DLD1 (cell line): Measurements from ENCODE around the gene FKBP8.

Source experiments
- in situ Hi-C: cut with HindIII; loops from 2 replicates; pipeline ENCODE4 v1.10.0; 2017; ENCODE audit warnings: low sequenced_read_pairs

Gene FKBP8

GRCh38 chr19:18522124-18522861, 21.1 kb downstream of the FKBP8 start:
- in situ Hi-C loops: no loop called here

- in situ Hi-C loops: no loop called here
Observed at GRCh38 chr19:18521692-18522123, 21.7 kb downstream of the FKBP8 start, which contains the start of gene ELL. Gene ELL (minus strand): TSS chr19:18522070. CDS start chr19:18522055, 15 bp downstream.

- in situ Hi-C loops: no loop called here
Observed at GRCh38 chr19:18520848-18521691, 22.3 kb downstream of the FKBP8 start.

DNA sequence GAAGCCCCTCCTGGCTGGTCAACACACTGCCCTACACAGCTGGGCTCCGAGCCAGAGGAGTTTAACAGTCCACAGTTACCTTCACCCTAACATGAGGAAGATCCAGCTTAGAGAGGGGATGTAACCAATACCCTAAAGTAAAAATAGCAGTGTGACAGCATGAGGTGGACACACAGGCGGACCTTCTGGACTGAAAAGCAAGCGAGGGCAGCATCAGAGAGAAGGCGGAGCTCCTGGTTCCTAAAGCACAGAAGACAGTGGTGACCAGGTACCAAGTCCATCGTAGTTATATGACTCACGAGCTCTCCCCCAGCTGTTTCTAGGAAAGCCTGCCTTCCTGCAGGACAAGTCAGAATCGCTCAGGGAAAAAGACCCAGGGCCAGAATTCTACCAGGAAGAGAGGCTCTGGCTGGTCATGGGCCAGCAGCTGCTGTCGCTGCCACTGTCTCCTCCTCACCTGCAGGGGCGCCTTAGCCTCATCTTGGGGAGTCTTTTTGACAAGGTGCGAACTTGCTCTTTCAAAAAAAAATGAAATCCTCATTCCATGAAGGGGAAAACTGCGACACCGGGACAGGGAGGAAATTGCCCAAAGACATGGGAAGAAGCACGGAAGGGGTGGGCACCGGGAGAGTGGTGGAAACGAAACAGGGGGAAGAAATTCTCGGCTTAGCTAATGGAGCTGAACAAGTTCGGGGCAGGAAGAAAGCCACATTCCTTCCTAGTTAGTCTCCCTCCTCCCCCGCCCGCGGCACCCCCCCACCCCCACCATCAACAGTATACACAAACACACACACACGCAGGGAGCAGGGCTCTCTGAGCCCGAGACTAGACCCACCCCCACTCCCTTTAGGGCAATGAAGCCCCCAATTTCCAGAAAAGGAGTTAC, 23.2 kb downstream of the FKBP8 start:
- in situ Hi-C loops: no loop called here

GRCh38 chr19:18518639-18519038, 24.7 kb downstream of the FKBP8 start:
- in situ Hi-C loops: no loop called here

DNA sequence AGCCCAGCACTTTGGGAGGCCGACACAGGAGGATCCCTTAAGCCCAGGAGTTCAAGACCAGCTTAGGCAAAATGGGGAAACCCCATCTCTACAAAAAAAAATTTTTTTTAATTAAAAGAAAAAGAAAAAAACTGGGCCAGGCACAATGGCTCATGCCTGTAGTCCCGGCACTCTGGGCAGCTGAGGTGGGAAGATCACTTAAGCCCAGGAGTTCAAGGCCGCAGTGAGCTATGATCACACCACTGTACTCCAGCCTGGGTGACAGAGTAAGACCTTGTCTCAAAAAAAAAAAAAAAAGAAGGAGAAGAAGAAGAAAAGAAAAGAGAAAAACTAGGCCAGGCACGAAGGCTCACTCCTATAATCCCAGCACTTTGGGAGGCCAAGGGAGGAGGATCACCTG, 25.8 kb downstream of the FKBP8 start:
- in situ Hi-C loops: no loop called here

- in situ Hi-C loops: no loop called here
Observed at GRCh38 chr19:18515959-18516358, 27.4 kb downstream of the FKBP8 start.

DNA sequence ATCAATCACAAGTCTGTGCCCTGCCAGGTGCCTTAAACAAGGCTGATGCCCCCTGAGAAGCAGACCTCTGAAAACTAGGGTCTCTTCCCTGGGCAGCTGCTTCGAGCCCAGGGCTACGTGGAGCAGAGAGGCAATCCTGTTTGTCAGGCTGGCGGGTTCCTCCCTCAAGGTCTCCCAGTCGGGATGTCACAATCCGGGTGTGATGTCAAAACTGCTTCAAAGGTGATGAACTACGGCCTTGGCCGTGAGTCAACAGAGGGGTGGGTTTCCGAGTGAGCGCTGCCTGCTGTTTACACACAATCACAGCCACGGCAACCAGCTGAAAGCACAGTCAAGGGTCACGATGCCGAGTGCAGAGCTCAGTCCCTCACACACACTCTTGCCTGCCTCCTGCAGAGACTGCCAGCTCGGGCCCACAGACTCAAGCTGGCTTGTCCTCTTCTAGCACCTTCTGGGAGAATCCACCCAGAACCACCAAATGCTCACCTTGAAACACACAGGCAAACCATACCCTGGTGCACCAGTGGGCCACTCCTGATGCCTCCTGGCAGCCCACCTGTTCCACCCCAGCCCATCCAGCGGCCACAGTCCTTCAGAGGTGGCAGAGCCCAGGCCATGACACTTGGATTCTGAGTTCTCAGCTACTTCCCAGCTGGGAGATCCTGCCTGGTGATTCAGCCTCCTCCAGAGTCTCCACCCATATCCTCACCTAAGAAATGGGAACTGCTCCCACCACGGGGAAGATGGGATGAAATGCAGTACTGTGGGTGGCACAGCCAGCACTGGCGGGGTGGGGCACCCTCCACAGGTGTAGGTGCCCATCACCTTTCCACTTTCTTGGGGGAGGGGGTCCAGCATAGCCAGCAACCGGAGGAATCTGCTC, 28.3 kb downstream of the FKBP8 start:
- in situ Hi-C loops: no loop called here

- in situ Hi-C loops: no loop called here
Observed at GRCh38 chr19:18513868-18514267, 29.5 kb downstream of the FKBP8 start.

GRCh38 chr19:18510216-18510615, 33.2 kb downstream of the FKBP8 start:
- in situ Hi-C loops: no loop called here

DNA sequence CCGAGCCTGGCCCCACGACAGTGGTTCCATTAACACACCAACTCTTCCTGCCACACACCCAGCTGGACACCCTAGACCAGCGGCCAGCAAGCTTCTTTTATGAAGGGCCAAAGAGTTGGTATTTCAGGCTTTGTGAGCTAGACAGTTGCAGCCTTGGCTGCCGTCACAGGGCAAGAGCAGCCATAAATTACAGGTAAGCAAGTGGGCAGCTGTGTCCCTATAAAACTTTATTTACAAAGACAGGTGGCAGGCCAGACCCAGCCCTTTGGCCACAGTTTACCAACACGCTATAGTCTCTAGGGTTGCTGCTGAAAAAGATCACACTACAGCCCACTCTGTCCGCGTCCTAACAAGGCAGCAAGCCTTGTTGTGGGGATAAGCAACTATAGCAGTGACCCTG, 34.8 kb downstream of the FKBP8 start:
- in situ Hi-C loops: no loop called here

- in situ Hi-C loops: no loop called here
Observed at GRCh38 chr19:18507727-18508440, 35.5 kb downstream of the FKBP8 start.

DNA sequence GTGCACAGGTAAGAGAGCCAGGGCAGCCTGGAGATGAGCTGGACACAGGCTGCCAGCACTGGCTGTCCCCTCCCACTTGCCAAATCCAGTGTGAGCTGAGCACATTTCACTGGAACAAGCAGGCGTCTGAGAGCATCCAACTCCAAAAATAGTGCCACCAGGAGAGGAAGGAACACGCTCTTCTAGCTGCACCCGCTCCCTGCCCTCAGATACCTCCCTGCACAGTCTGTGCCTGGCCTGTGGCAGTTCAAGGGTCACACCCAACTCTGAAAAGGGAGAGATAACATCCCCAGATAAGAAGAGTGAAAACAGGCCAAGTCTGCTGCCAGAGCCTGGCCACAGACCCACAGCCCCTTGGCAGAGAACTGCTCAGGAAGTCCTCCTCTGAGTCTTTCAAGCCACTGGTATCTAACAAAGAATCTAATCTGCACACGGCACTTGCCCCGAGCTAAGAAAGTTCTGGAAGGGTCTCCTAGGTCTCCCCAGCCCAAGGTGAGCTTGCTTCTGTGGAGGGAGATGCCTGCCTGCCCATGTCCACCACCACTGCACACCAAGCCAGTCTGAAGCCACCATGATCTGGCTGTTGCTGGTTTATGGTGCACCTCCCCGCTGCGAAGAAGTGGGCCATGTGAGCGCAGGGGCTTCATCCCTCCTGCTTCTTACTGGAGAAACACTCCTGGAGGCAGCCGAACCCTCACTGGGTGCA, 36.2 kb downstream of the FKBP8 start:
- in situ Hi-C loops: no loop called here

- in situ Hi-C loops: no loop called here
Observed at GRCh38 chr19:18506101-18506930, 37.1 kb downstream of the FKBP8 start.

GRCh38 chr19:18504886-18505610, 38.3 kb downstream of the FKBP8 start:
- in situ Hi-C loops: no loop called here

- in situ Hi-C loops: no loop called here
Observed at GRCh38 chr19:18503971-18504885, 39.1 kb downstream of the FKBP8 start.
